GM20000 (cell line): ENCODE data around the gene ACSL5.
"Not testable (repeated sequence)": the region's sequence is repeated elsewhere in the genome, so short reads cannot be mapped to it uniquely, and the experiment has no call there.

ENCODE experiments used
- DNase-seq: peaks from one replicate; pipeline ENCODE4 v3.0.0; 2012; ENCODE audit warnings: low spot score
- TF ChIP-seq, protein P1 (sequence below): IDR thresholded peaks from 2 replicates; pipeline ENCODE4 v1.5.1; 2012; ENCODE audit warnings: mild to moderate bottlenecking, control low read depth; ENCODE audit errors: extremely low read depth, missing control alignments

ACSL5 gene

DNA sequence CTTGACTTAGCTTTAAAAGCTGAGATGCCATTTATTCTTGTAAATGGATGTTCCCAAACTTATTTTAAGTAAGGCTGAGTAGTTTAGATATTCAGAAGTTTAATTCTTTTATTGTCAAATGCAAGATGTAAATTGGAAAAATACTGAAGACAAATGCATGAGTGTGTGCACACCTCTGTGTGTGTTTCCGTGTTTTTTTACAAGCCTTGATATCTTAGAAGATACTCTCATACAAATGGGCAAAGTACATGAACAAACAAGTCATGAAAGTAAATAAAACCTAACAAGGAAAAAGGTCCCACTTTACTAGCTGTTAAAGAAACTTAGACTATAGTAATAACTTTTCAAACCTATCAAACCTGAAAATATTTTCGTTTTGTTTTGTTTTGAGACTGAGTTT lies 29.0 kb downstream of the ACSL5 start:
- DNase-seq = no peak
- TF ChIP-seq, protein P1, sequence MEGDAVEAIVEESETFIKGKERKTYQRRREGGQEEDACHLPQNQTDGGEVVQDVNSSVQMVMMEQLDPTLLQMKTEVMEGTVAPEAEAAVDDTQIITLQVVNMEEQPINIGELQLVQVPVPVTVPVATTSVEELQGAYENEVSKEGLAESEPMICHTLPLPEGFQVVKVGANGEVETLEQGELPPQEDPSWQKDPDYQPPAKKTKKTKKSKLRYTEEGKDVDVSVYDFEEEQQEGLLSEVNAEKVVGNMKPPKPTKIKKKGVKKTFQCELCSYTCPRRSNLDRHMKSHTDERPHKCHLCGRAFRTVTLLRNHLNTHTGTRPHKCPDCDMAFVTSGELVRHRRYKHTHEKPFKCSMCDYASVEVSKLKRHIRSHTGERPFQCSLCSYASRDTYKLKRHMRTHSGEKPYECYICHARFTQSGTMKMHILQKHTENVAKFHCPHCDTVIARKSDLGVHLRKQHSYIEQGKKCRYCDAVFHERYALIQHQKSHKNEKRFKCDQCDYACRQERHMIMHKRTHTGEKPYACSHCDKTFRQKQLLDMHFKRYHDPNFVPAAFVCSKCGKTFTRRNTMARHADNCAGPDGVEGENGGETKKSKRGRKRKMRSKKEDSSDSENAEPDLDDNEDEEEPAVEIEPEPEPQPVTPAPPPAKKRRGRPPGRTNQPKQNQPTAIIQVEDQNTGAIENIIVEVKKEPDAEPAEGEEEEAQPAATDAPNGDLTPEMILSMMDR = no peak

DNA sequence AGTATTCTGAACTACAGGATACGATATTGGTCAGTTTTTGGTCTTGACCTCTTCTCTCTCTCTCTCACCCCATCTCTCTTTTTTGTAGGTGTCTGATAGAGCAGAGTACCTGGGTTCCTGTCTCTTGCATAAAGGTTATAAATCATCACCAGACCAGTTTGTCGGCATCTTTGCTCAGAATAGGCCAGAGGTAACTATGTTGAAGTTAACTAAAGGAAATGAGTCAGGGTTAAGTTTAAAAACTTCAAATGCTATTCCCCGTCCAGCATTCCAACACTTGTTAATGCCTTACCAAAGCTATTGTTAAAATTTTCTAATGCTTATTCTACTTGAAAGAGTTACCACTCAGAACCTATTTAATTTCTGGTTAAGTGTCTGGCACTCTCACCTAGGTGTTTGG lies 30.7 kb downstream of the ACSL5 start:
- TF ChIP-seq, protein P1 = no peak
- DNase-seq = no peak

DNA sequence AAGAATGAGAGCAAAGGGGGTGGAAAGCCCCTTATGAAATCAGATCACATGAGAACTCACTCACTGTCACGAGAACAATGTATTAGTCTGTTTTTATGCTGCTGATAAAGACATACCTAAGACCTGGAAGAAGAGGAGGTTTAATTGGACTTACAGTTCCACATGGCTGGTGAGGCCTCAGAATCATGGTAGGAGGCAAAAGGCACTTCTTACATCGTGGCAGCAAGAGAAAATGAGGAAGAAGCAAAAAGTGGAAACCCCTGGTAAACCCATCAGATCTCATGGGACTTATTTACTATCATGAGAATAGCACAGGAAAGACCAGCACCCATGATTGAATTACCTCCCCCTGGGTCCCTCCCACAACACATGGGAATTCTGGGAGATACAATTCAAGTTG lies 32.9 kb downstream of the ACSL5 start:
- not testable (repeated sequence) for DNase-seq

DNA sequence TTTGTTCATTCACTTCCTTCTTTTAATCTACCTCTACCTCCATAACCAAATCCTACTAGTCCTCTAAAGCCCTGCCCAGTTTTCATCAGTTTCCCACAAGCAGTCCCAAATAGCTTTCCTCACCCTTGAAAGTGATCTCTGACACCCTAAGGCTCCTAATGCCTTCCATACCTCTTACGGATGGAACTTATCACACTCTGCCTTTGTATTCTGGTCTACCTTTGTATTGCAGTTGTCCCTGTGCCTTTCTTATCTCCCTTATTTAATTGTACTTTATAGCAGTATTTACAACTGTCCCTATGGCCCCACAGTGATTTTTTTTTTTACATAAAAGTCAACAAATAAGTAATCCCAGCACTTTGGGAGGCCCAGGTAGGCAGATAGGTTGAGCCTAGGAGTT lies 33.8 kb downstream of the ACSL5 start:
- no peak for DNase-seq
- TF ChIP-seq, protein P1 = no peak

DNA sequence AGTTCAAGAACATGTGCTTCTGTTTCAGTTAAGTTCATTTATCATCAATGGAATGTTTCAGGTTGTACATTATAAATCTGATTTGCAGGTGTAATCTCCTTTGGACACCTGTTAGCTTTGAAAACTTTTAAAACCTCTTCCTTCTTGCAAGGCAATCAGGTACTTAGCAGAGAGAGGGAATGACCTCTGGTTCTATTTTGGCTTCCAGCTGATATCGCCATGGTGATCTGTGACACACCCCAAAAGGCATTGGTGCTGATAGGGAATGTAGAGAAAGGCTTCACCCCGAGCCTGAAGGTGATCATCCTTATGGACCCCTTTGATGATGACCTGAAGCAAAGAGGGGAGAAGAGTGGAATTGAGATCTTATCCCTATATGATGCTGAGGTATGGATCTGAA lies 35.4 kb downstream of the ACSL5 start:
- DNase-seq = no peak
- TF ChIP-seq, protein P1 = no peak

DNA sequence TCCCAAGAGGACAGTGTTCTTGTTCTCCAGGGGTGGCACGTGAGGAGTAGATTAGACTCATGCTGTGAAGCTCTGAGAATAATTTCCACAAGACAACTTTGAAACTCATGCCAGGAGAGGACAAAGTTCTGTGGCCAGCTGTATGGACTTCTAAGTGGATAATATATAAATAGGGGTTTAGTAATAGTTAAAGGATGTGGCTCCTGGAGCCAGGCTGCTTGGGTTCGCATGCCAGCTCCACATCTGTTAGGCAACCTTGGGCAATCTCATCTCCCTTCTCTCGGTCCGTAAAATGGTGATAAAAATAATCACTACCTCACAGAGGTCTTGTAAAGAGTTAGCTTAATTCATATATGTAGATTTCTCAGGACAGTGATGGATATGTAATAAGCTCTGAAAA lies 35.8 kb downstream of the ACSL5 start:
- no peak for DNase-seq
- TF ChIP-seq, protein P1 = no peak

DNA sequence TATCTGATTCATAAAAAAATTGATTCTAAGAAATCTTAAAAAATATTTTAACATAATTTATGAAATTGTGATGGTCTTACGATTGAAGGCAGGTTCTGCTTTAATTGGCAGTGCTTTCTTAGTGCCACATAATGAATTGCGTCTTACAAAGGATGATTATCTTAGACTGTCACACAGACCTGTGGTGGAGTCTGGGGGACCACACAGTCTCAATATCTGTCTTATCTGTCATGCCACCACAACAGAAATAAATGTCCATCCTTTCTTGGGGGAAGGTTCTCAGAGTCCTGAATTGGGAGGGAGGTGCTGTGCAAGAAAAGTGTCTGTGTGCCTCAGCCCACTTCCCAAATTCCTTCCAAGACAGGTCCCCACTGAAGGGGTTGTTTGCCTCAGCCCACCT lies 38.8 kb downstream of the ACSL5 start:
- DNase-seq = no peak
- TF ChIP-seq, protein P1 = no peak

DNA sequence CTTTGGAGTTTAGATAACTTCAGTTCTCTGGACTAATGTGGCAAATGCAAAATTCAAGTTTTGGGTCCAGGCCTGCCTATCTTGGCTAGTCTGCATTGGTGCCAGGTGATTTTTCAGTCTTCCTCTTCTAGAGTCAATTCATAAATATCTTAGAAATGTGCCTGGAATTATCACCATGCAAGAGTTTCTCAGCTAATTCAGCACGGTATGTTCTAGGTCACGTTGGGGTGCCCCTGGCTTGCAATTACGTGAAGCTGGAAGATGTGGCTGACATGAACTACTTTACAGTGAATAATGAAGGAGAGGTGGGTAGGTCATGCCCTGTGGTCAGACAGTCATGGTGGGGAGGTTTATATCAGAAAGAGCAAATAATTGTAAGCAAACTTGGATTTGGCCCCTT lies 47.8 kb downstream of the ACSL5 start:
- TF ChIP-seq, protein P1 = no peak
- no peak for DNase-seq
